Activated T-cell treated with anti-CD3 and anti-CD28 coated beads for 1 hour (primary cell): ENCODE results near the gene NUDT13.

Source experiments
- DNase-seq: peaks from one replicate; pipeline ENCODE4 v3.0.0-alpha.2; 2020; ENCODE audit warnings: low read depth

Gene NUDT13

GRCh38 chr10:73110345-73110849, at the start of gene NUDT13:
Gene NUDT13, plus strand, starts transcription at chr10:73110455. Its CDS starts 3,911 bp downstream, at chr10:73114366.
- peak; percentile 15 for DNase-seq

GRCh38 chr10:73060738-73061635, 49.3 kb upstream of the NUDT13 start:
- no peak for DNase-seq

- no peak for DNase-seq
These were observed 48.5 kb upstream of the NUDT13 start for GRCh38 chr10:73061743-73062142.

- DNase-seq = no peak
These were observed 44.8 kb upstream of the NUDT13 start for GRCh38 chr10:73065441-73065840.

GRCh38 chr10:73073627-73074026, 36.6 kb upstream of the NUDT13 start:
- no peak for DNase-seq

GRCh38 chr10:73075829-73076228, 34.4 kb upstream of the NUDT13 start:
- DNase-seq = no peak

GRCh38 chr10:73076360-73077183, 33.7 kb upstream of the NUDT13 start:
- DNase-seq = no peak

GRCh38 chr10:73079779-73080541, 30.3 kb upstream of the NUDT13 start:
- no peak for DNase-seq

GRCh38 chr10:73083221-73083620, 27.0 kb upstream of the NUDT13 start:
- no peak for DNase-seq

GRCh38 chr10:73084209-73084608, 26.0 kb upstream of the NUDT13 start:
- no peak for DNase-seq

- no peak for DNase-seq
These were observed 23.4 kb upstream of the NUDT13 start for GRCh38 chr10:73086816-73087215.

GRCh38 chr10:73088304-73088703, 22.0 kb upstream of the NUDT13 start:
- no peak for DNase-seq

- DNase-seq = no peak
These were observed 17.4 kb upstream of the NUDT13 start for GRCh38 chr10:73092830-73093229.

- DNase-seq = no peak
These were observed 16.1 kb upstream of the NUDT13 start for GRCh38 chr10:73093922-73094850.

GRCh38 chr10:73094986-73095480, 15.2 kb upstream of the NUDT13 start:
- no peak for DNase-seq

- no peak for DNase-seq
These were observed 14.7 kb upstream of the NUDT13 start for GRCh38 chr10:73095481-73096021.

- DNase-seq = peak; percentile 55
These were observed 14.2 kb upstream of the NUDT13 start for GRCh38 chr10:73096041-73096448.

GRCh38 chr10:73096449-73097304, 13.6 kb upstream of the NUDT13 start, which contains the start of gene P4HA1:
Gene P4HA1, minus strand, starts transcription at chr10:73096866. Its CDS starts 21,983 bp downstream, at chr10:73074883.
- peak; percentile 96 for DNase-seq

- DNase-seq = no peak
These were observed 13.0 kb upstream of the NUDT13 start for GRCh38 chr10:73097305-73097670.
